GM13977 (cell line): ENCODE results near the gene HIVEP3.

Experiments
- DNase-seq: peaks from one replicate; pipeline ENCODE4 v3.0.0; 2012; ENCODE audit warnings: low spot score
- CTCF ChIP-seq: IDR thresholded peaks from 2 replicates; pipeline ENCODE4 v1.5.1; 2012; ENCODE audit warnings: mild to moderate bottlenecking, control low read depth; ENCODE audit not compliant: insufficient read depth; ENCODE audit errors: extremely low read depth, missing control alignments
- in situ Hi-C: fragments of 300-500 bp; cut with MboI; formaldehyde crosslinking; loops from one replicate; pipeline ENCODE4 v1.12.0; 2022; ENCODE audit warnings: low sequenced_read_pairs, low pct_unique_long_range_greater_than_20kb, mixed read lengths, inconsistent platforms; ENCODE audit not compliant: unreplicated experiment

The HIVEP3 gene

GRCh38 chr1:41640756-41641474, 277.8 kb downstream of the HIVEP3 start:
- DNase-seq: no peak
- no peak for TF ChIP-seq CTCF
- in situ Hi-C loops: no loop called here

GRCh38 chr1:41640141-41640751, 278.5 kb downstream of the HIVEP3 start:
- TF ChIP-seq CTCF: no peak
- DNase-seq: peak; percentile 57
- in situ Hi-C loops: no loop called here

GRCh38 chr1:41639332-41639936, 279.3 kb downstream of the HIVEP3 start:
- TF ChIP-seq CTCF: no peak
- in situ Hi-C loops: no loop called here
- DNase-seq: peak; percentile 55

GRCh38 chr1:41638086-41639024, 280.4 kb downstream of the HIVEP3 start:
- TF ChIP-seq CTCF: no peak
- in situ Hi-C loops: no loop called here
- DNase-seq: no peak

GRCh38 chr1:41637367-41637766, 281.4 kb downstream of the HIVEP3 start:
- in situ Hi-C loops: no loop called here
- DNase-seq: no peak
- no peak for TF ChIP-seq CTCF

GRCh38 chr1:41633764-41634163, 285.0 kb downstream of the HIVEP3 start:
- no peak for TF ChIP-seq CTCF
- DNase-seq: no peak
- in situ Hi-C loops: no loop called here
